NB4 (cell line): ENCODE data around the gene ATP9B.

Experiments used
- CTCF ChIP-seq: IDR thresholded peaks from one replicate; pipeline ENCODE4 v1.5.1; 2012; ENCODE audit warnings: low read depth, low read length
- MYC ChIP-seq: IDR thresholded peaks from 2 replicates; pipeline ENCODE4 v1.6.1; 2011; ENCODE audit warnings: low read depth, low read length
- POLR2A ChIP-seq: IDR thresholded peaks from 2 replicates; pipeline ENCODE4 v1.6.1; 2011; ENCODE audit warnings: mild to moderate bottlenecking; ENCODE audit not compliant: insufficient read length; ENCODE audit errors: extremely low read depth
- TF ChIP-seq, protein P1 (sequence below): IDR thresholded peaks from 2 replicates; pipeline ENCODE4 v1.6.1; 2011; ENCODE audit warnings: low read depth, low read length

DNA sequence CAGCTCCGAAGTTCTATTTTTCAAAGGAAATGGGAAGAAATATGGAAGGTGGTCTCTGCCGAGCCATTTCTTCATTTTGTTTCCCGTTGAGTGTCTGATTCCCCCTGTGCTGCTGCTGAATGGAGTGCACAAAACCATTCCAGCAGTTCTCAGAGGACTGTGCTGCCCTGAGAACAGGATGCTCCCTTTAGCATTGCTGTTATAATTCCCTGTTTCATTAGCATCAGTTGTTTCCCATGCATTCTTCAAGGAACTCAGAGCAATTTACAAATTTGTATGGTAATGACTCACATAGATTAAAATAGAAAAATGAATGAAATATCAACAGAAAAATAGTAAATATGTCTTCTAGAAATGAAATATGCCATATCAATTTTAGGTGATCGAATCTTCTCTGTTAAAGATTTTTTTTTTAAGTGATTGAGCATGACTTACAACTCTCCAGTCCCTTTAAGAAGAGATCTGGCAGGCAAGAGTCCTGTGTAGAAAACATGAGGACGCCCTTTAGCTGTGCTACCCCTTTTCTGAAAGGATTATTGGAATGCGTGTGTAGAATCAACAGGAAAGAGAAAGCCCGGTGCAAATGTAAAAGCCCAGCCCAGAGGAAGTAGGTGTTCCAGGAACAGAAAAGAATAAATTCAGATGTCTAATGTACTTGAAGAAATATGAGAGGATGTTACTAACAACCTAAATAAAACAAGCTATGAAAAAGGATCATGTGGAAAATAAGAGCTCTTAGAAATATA, 118.5 kb downstream of the ATP9B start:
- no peak for TF ChIP-seq CTCF
- TF ChIP-seq POLR2A: no peak
- TF ChIP-seq, protein P1, sequence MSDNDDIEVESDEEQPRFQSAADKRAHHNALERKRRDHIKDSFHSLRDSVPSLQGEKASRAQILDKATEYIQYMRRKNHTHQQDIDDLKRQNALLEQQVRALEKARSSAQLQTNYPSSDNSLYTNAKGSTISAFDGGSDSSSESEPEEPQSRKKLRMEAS: no peak
- TF ChIP-seq MYC: no peak
